HepG2 (cell line): ENCODE results near the gene CYP2S1. TPM values are rescaled to one million over a fixed set of nuclear protein-coding genes. Genes with fewer than 3 reads are reported as not detected.

Experiments
- AGO2 ChIP-seq: fragments of 200-400 bp; formaldehyde crosslinking; optimal IDR thresholded peaks from 2 replicates; pipeline ENCODE3; 2017; ENCODE audit warnings: mild to moderate bottlenecking, low read depth, low read length, moderate library complexity
- BORCS8-MEF2B ChIP-seq: sonication (generic); formaldehyde crosslinking; IDR thresholded peaks from 2 replicates; pipeline ENCODE4 v1.8.0; 2022; ENCODE audit warnings: mild to moderate bottlenecking, missing genetic modification reagents
- CBX1 ChIP-seq: IDR thresholded peaks from one replicate; pipeline ENCODE4 v1.6.1; 2016; ENCODE audit warnings: antibody characterized with exemption, low read depth
- CC2D1A ChIP-seq: sonication (generic); formaldehyde crosslinking; IDR thresholded peaks from 2 replicates; pipeline ENCODE4 v1.8.1; 2023; ENCODE audit warnings: mild to moderate bottlenecking, missing genetic modification reagents
- HMG20A ChIP-seq: IDR thresholded peaks from 2 replicates; pipeline ENCODE4 v1.6.1; 2016; ENCODE audit warnings: borderline replicate concordance
- JARID2 ChIP-seq: sonication (generic); formaldehyde crosslinking; IDR thresholded peaks from 2 replicates; pipeline ENCODE4 v1.8.1; 2023; ENCODE audit warnings: missing genetic modification reagents, inconsistent platforms; ENCODE audit not compliant: insufficient replicate concordance
- MXD4 ChIP-seq: IDR thresholded peaks from 2 replicates; pipeline ENCODE4 v1.6.1; 2016; ENCODE audit warnings: mild to moderate bottlenecking, missing biosample characterization, missing genetic modification reagents
- PHF21A ChIP-seq: sonication (generic); formaldehyde crosslinking; IDR thresholded peaks from 2 replicates; pipeline ENCODE4 v1.5.0; 2020; ENCODE audit warnings: mild to moderate bottlenecking, missing genetic modification reagents
- REST ChIP-seq, 2 experiments: IDR thresholded peaks; 2 replicates each; pipeline ENCODE4 v1.6.1; 2011 to 2012; ENCODE audit warnings: low read length in 2 of 2, borderline replicate concordance in 1 of 2, low read depth in 1 of 2, mild to moderate bottlenecking in 1 of 2, moderate library complexity in 1 of 2
- SAP130 ChIP-seq: IDR thresholded peaks from 2 replicates; pipeline ENCODE4 v1.6.1; 2016; ENCODE audit warnings: low read depth
- STAG1 ChIP-seq: sonication (generic); formaldehyde crosslinking; IDR thresholded peaks from 2 replicates; pipeline ENCODE4 v1.4.0; 2020; ENCODE audit warnings: missing genetic modification reagents
- TFDP2 ChIP-seq: sonication (generic); formaldehyde crosslinking; IDR thresholded peaks from 2 replicates; pipeline ENCODE4 v1.4.0; 2020; ENCODE audit warnings: missing genetic modification reagents
- ZMYM3 ChIP-seq: sonication (generic); formaldehyde crosslinking; IDR thresholded peaks from 2 replicates; pipeline ENCODE4 v1.5.1; 2020; ENCODE audit warnings: mild to moderate bottlenecking, missing genetic modification reagents
- ZMYM4 ChIP-seq: sonication (generic); formaldehyde crosslinking; IDR thresholded peaks from 2 replicates; pipeline ENCODE4 v1.8.1; 2023; ENCODE audit warnings: mild to moderate bottlenecking, missing genetic modification reagents
- ZNF138 ChIP-seq: sonication (generic); formaldehyde crosslinking; IDR thresholded peaks from 2 replicates; pipeline ENCODE4 v1.5.0; 2020; ENCODE audit warnings: mild to moderate bottlenecking, low read depth, missing genetic modification reagents
- ZNF556 ChIP-seq: sonication (generic); formaldehyde crosslinking; IDR thresholded peaks from 2 replicates; pipeline ENCODE4 v1.4.0; 2020; ENCODE audit warnings: mild to moderate bottlenecking, missing genetic modification reagents, borderline replicate concordance
- ZNF691 ChIP-seq: sonication (generic); formaldehyde crosslinking; IDR thresholded peaks from 2 replicates; pipeline ENCODE4 v1.4.0; 2020; ENCODE audit warnings: missing genetic modification reagents, low read depth, mild to moderate bottlenecking, borderline replicate concordance
- ZNF878 ChIP-seq: sonication (generic); formaldehyde crosslinking; IDR thresholded peaks from 2 replicates; pipeline ENCODE4 v1.8.1; 2023; ENCODE audit warnings: mild to moderate bottlenecking, missing genetic modification reagents, moderate library complexity
- ZSCAN20 ChIP-seq: sonication (generic); formaldehyde crosslinking; IDR thresholded peaks from 2 replicates; pipeline ENCODE4 v1.4.0; 2020; ENCODE audit warnings: missing genetic modification reagents, mild to moderate bottlenecking, borderline replicate concordance
- ZSCAN5A ChIP-seq: sonication (generic); formaldehyde crosslinking; IDR thresholded peaks from 2 replicates; pipeline ENCODE4 v1.8.0; 2022; ENCODE audit warnings: mild to moderate bottlenecking, missing genetic modification reagents, borderline replicate concordance
- polyA plus RNA-seq, 8 experiments: library from polyadenylated mRNA; depleted of rRNA in 3 of 8; stranded (reverse) in 7 of 8; unstranded in 1 of 8; fragments of >200 nt; fragmentation: Illumina TruSeq in 4 of 8; extraction: Trizol in 4 of 8; gene quantifications; 2 replicates each; pipeline versions ENCODE4 v1.2.1 to v1.2.3, GENCODE V29; 2011 to 2016; ENCODE audit warnings: low read depth in 4 of 8, missing spikeins in 1 of 8, mixed read lengths in 1 of 8; ENCODE audit not compliant: insufficient read depth in 1 of 8
- total RNA-seq, 5 experiments: library from RNA; depleted of rRNA; stranded (reverse); fragments of >200 nt; fragmentation: Illumina TruSeq; extraction: Trizol; gene quantifications; 2 replicates each; pipeline ENCODE4 v1.2.3, GENCODE V29; 2016; ENCODE audit warnings: low read depth in 1 of 5

Gene CYP2S1
- total and polyA plus RNA-seq, 2 of the 13 experiments (the other 11 are each of a cell fraction or from before 2014, with no cell fraction given), result 0.09 to 2.1 TPM

- TF ChIP-seq ZSCAN20 (CRISPR knock-in tag) (0 out of 2 replicates have a peak, but pooled peaks have one; percentile 55), ZMYM4 (CRISPR knock-in tag) (peak; percentile 72), ZNF138 (peak; percentile 61; the same call in 1 of the 2 replicates), SAP130 (CRISPR knock-in tag) (peak; percentile 63), CBX1 (no peak), BORCS8-MEF2B (CRISPR knock-in tag) (peak; percentile 63; the same call in 1 of the 2 replicates), ZNF556 (CRISPR knock-in tag) (0 out of 2 replicates have a peak, but pooled peaks have one; percentile 23), PHF21A (no peak), ZNF691 (peak; percentile 35; the same call in 1 of the 2 replicates), TFDP2 (CRISPR knock-in tag) (peak; percentile 73; the same call in 1 of the 2 replicates), MXD4 (peak; percentile 24; the same call in 1 of the 2 replicates), ZNF878 (no peak; the same call in 1 of the 2 replicates), AGO2 (peak; percentile 84), CC2D1A (CRISPR knock-in tag) (no peak), ZSCAN5A (0 out of 2 replicates have a peak, but pooled peaks have one; percentile 37), ZMYM3 (peak; percentile 90), REST (IDR thresholded peaks at IDR 0.05; ENCODE audit: borderline replicate concordance in 1 of 2, low read depth in 1 of 2, low read length in 2 of 2) (peak in 1 of 2 experiments; percentile 12; a peak in 1 of 4 replicates), HMG20A (CRISPR knock-in tag) (peak; percentile 23; the same call in 1 of the 2 replicates), STAG1 (CRISPR knock-in tag) (no peak), JARID2 (CRISPR knock-in tag) (no peak)
These were observed 33.2 kb downstream of the CYP2S1 start (continued) for GRCh38 chr19:41226053-41226873.
